IPS-18a (cell line): ENCODE data around the gene PHF1.

Experiments used
- H3K27ac ChIP-seq: one replicate; pipeline ENCODE4 v1.5.1; 2013; ENCODE audit warnings: low read length
- H3K27me3 ChIP-seq: one replicate; pipeline ENCODE4 v1.6.1; 2013; ENCODE audit warnings: mild to moderate bottlenecking, low read length; ENCODE audit not compliant: control insufficient read depth, insufficient read depth
- H3K36me3 ChIP-seq: one replicate; pipeline ENCODE4 v1.6.1; 2013; ENCODE audit warnings: low read depth, low read length; ENCODE audit not compliant: control insufficient read depth
- H3K4me1 ChIP-seq: one replicate; pipeline ENCODE4 v1.6.1; 2013; ENCODE audit warnings: low read depth, low read length; ENCODE audit not compliant: control insufficient read depth
- H3K4me3 ChIP-seq: one replicate; pipeline ENCODE4 v1.5.1; 2013; ENCODE audit warnings: low read length
- H3K9ac ChIP-seq: one replicate; pipeline ENCODE4 v1.6.1; 2013; ENCODE audit warnings: mild to moderate bottlenecking, low read length, moderate library complexity
- H3K9me3 ChIP-seq: one replicate; pipeline ENCODE4 v1.6.1; 2013; ENCODE audit warnings: low read depth, low read length; ENCODE audit not compliant: control insufficient read depth

PHF1 gene

GRCh38 chr6:33423777-33424176, 13.0 kb downstream of the PHF1 start:
- Histone ChIP-seq H3K36me3 (peaks cover 11% of the 10 kb centered on the region), H3K9ac (no peak overlapping the region), H3K4me3 (no peak overlapping the region), H3K4me1 (peaks cover 39% of the 10 kb centered on the region), H3K27me3 (no peaks in the 10 kb centered on the region), H3K27ac (no peak overlapping the region), H3K9me3 (no peaks in the 10 kb centered on the region)

GRCh38 chr6:33424855-33425667, 14.2 kb downstream of the PHF1 start:
- H3K36me3 ChIP-seq, result peaks cover 11% of the 10 kb centered on the region
- no peaks in the 10 kb centered on the region for H3K27me3 ChIP-seq
- H3K4me3 ChIP-seq, result peak overlapping the region; percentile 82
- peaks cover 34% of the 10 kb centered on the region for H3K4me1 ChIP-seq
- peak overlapping the region; percentile 66 for H3K9ac ChIP-seq
- H3K9me3 ChIP-seq, result no peaks in the 10 kb centered on the region
- H3K27ac ChIP-seq, result peak overlapping the region; percentile 83

DNA sequence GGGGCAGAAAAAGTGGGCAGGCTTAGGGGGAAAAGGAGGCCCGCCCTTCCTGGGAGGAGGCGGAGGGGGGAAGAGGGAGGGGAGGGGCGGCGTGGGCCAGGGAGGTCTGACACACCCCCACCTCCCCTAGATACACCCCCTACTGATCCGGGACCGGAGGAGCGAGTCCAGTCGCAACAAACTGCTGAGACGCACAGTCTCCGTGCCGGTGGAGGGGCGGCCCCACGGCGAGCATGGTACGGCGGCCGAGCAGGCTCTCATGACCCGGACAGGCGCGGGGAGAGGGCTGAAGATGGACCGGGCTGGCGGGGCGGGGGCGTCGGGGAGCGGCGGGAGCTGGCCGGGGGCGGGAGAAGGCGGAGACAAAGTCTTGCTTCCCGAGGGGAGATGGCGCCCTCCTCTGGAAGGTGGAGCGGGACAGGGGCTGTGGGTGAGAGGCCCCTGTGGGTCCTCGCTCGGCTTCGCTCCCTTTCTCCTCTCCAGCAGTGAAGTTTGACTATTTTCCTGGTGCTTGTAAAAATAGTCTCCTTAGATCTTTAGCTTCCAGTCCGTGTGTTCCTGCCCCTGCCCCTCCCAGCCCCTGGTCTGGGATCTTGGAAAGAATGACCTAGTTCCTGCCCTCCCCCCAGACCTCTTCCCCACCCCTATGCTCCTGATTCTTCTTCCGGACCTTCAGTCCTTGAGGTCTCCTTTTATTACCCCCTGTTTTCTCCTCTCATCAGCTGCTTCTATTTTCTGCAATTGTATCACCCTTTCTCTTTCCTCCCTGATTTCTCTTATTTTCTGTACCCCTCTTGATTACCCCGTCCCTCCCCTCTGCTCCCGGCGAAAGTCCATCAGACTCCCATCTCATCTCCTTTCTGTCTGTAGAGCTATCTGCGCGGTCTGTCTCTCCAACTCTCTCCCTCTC, 15.1 kb downstream of the PHF1 start:
- Histone ChIP-seq H3K27ac (peak overlapping the region; percentile 83), H3K4me1 (peaks cover 42% of the 10 kb centered on the region), H3K9me3 (no peaks in the 10 kb centered on the region), H3K4me3 (peak overlapping the region; percentile 82), H3K36me3 (peaks cover 11% of the 10 kb centered on the region), H3K27me3 (no peaks in the 10 kb centered on the region), H3K9ac (peak overlapping the region; percentile 66)

GRCh38 chr6:33426590-33427511, 16.0 kb downstream of the PHF1 start:
- Histone ChIP-seq H3K9me3 (no peaks in the 10 kb centered on the region), H3K4me1 (peaks cover 35% of the 10 kb centered on the region)

GRCh38 chr6:33427585-33428223, 16.9 kb downstream of the PHF1 start:
- Histone ChIP-seq H3K9me3 (no peaks in the 10 kb centered on the region), H3K4me3 (peak overlapping the region; percentile 67), H3K36me3 (peaks cover 11% of the 10 kb centered on the region), H3K27me3 (no peaks in the 10 kb centered on the region), H3K9ac (peak overlapping the region; percentile 20), H3K27ac (no peak overlapping the region), H3K4me1 (peaks cover 41% of the 10 kb centered on the region)

More at GRCh38 chr6:33426590-33427511, 16.0 kb downstream of the PHF1 start:
- peak overlapping the region; percentile 82 for H3K4me3 ChIP-seq
- no peaks in the 10 kb centered on the region for H3K27me3 ChIP-seq
- peak overlapping the region; percentile 20 for H3K9ac ChIP-seq
- H3K36me3 ChIP-seq, result peaks cover 11% of the 10 kb centered on the region
- no peak overlapping the region for H3K27ac ChIP-seq

DNA sequence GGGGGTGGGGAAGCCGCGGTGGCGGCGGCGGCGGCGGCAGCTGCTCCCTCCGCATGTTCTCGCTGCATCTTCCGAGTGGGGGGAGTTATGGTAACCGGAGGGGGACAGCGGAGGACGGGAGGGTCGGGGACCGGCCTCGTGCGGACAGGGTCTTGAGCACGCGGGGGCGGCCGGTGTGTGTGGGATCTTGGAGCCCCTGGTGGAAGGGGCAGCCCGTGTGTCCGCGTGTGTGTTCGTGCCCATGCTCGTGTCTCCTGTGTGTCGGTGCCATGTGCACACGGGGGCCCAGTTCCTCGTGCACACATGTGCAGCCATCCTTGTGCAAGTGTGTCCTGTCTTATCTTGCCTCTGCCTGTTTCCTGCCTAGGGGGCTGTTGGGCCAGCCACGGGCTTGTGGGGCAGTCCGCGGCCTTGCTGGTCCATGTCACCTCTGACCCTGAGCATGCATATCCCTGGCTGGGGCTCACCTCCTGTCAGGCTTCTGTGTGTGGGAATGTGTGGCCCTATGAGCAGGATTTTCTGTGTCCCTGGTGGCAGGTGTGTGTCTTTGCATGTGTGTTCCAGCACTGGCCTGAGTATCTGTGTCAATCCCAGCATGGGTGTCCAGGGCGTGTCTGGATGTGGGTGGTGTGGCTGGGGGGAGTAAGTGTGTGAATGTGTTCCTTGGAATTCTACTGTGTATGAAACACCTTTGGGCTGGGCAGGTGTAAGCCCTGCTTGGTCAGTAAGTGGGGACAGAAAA, 17.6 kb downstream of the PHF1 start:
- no peaks in the 10 kb centered on the region for H3K27me3 ChIP-seq
- H3K36me3 ChIP-seq, result peaks cover 8% of the 10 kb centered on the region
- H3K9me3 ChIP-seq, result no peaks in the 10 kb centered on the region
- H3K4me1 ChIP-seq, result peaks cover 46% of the 10 kb centered on the region
- H3K4me3 ChIP-seq, result peak overlapping the region; percentile 18
- H3K9ac ChIP-seq, result no peak overlapping the region
- no peak overlapping the region for H3K27ac ChIP-seq

DNA sequence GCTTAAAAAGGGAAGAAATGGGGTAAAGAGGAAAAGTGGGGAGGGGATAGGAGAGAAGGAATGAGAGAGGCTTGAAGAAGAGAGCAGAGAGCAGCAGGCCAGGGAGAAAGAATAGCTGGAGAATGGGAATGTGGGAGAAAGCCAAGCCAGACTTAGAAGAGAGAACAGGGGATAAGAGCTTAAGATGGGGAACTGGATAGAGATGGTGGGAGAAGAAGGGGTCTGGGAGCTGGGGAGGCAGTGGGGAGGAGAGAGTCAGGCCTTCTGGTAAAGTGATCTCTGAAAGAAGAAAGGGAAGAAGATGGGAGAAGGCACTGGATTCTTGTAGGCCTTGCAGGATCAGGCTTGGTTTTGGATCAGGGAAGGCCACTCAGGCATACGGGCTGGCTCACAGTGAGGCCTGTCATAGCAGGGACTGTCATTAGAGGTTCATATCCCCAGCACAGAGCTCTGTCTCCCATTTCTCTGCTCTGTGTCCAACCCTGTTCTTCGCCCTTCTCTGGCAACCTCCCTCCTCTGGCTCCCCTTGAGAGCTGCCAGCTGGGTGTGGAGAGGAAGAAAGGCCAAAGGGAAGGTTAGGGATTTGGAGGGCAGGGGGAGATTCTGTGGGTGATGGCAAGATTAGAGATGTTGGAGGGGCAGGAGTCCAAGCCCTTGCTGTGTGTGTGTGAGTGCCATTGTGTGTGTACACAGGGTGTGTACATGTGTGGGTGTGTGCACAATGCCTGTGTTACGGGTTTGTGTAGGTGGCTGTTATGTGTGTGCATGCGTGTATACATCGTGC, 18.3 kb downstream of the PHF1 start:
- Histone ChIP-seq H3K9ac (no peak overlapping the region), H3K4me1 (peaks cover 50% of the 10 kb centered on the region), H3K27me3 (no peaks in the 10 kb centered on the region), H3K9me3 (no peaks in the 10 kb centered on the region), H3K4me3 (peak overlapping the region; percentile 18), H3K27ac (no peak overlapping the region), H3K36me3 (peaks cover 6% of the 10 kb centered on the region)

- Histone ChIP-seq H3K27me3 (no peaks in the 10 kb centered on the region), H3K9me3 (no peaks in the 10 kb centered on the region), H3K4me3 (no peak overlapping the region), H3K27ac (no peak overlapping the region), H3K9ac (no peak overlapping the region), H3K36me3 (peaks cover under 1% of the 10 kb centered on the region), H3K4me1 (peaks cover 49% of the 10 kb centered on the region)
Measured at GRCh38 chr6:33429750-33430052, 18.9 kb downstream of the PHF1 start.

DNA sequence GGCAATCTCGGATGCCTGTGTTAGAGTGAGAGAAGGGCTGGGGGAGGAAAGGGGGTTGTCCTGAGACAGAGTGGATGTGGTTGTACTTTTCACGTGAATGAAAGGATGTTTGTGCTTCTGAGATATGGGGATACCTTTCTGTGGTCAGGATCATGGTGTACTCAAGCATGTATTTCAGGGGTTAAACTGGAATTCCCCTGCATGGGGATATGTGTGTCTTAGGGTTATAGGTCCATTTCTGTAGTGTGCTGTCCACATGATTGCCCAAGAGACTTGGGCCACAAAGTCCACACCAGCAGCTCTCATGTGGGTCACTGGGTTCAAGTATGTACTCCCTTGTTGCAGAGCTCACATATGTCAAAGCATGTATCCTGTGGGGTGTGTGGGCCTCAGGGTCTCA, 19.5 kb downstream of the PHF1 start:
- H3K4me1 ChIP-seq, result peaks cover 43% of the 10 kb centered on the region
- H3K27ac ChIP-seq, result peak overlapping the region; percentile 71
- peak overlapping the region; percentile 21 for H3K9ac ChIP-seq
- peak overlapping the region; percentile 59 for H3K4me3 ChIP-seq
- peaks cover 5% of the 10 kb centered on the region for H3K36me3 ChIP-seq
- H3K9me3 ChIP-seq, result no peaks in the 10 kb centered on the region
- no peaks in the 10 kb centered on the region for H3K27me3 ChIP-seq
